IMR-90 (cell line): Measurements from ENCODE around the gene KLRF1. TPM values are rescaled to one million over a fixed set of nuclear protein-coding genes. Genes with fewer than 3 reads are reported as not detected.

Source experiments
- ATAC-seq: fragments of 200-7000 bp; cut with Tn5 transposase; 2 replicates; pipeline ENCODE4 v1.9.1; 2020; ENCODE audit warnings: low read depth, mild to moderate bottlenecking, moderate library complexity
- BruUV-seq: library from RNA; stranded (reverse); fragments of 400-500 nt; replicated peaks from 2 replicates; lab custom pipeline; 2021; lab: Mats Ljungman, UMichigan
- CTCF ChIA-PET: fragments of 300-600 bp; formaldehyde crosslinking; extraction: SDS; loops from one replicate; lab custom pipeline; 2021; ENCODE audit warnings: antibody characterized with exemption; lab: Yijun Ruan, JAX
- POLR2A ChIA-PET: fragments of 300-600 bp; sonication (Branson Sonifier 250); formaldehyde crosslinking; loops from one replicate; lab custom pipeline; 2022; ENCODE audit warnings: antibody characterized with exemption; ENCODE audit not compliant: unreplicated experiment; lab: Charles Lee
- DNase-seq: peaks from one replicate; pipeline ENCODE4 v3.0.0; 2013
- H2AFZ ChIP-seq: replicated peaks from 2 replicates; pipeline ENCODE3; 2013; ENCODE audit warnings: low read length, mild to moderate bottlenecking; ENCODE audit not compliant: poor library complexity
- H2AK5ac ChIP-seq: 2 replicates; pipeline ENCODE4 v1.6.1; 2013; ENCODE audit warnings: low read depth, low read length, inconsistent platforms
- H2AK9ac ChIP-seq: replicated peaks from 2 replicates; pipeline ENCODE3; 2013; ENCODE audit warnings: mild to moderate bottlenecking, low read depth, low read length, moderate library complexity; ENCODE audit not compliant: poor library complexity
- H2BK120ac ChIP-seq: 2 replicates; pipeline ENCODE4 v1.6.1; 2013; ENCODE audit warnings: low read depth, low read length, inconsistent platforms
- H2BK15ac ChIP-seq: 3 replicates; pipeline ENCODE4 v1.6.1; 2013; ENCODE audit warnings: low read depth, low read length, inconsistent platforms
- H2BK20ac ChIP-seq: 2 replicates; pipeline ENCODE4 v1.6.1; 2013; ENCODE audit warnings: low read depth, mild to moderate bottlenecking, inconsistent platforms, low read length, moderate library complexity
- H2BK5ac ChIP-seq: 2 replicates; pipeline ENCODE4 v1.6.1; 2013; ENCODE audit warnings: mild to moderate bottlenecking, low read depth, low read length, inconsistent platforms; ENCODE audit not compliant: poor library complexity, severe bottlenecking
- H3K14ac ChIP-seq: replicated peaks from 2 replicates; pipeline ENCODE4 v1.6.1; 2013; ENCODE audit warnings: low read depth, low read length, inconsistent platforms
- H3K18ac ChIP-seq: 2 replicates; pipeline ENCODE4 v1.6.1; 2013; ENCODE audit warnings: low read depth, low read length, control low read depth
- H3K23ac ChIP-seq: 2 replicates; pipeline ENCODE4 v1.6.1; 2013; ENCODE audit warnings: low read depth, low read length, inconsistent platforms
- H3K27ac ChIP-seq: 2 replicates; pipeline ENCODE4 v1.5.1; 2013; ENCODE audit warnings: mild to moderate bottlenecking, control low read depth, low read length; ENCODE audit not compliant: insufficient read depth
- H3K27me3 ChIP-seq: 2 replicates; pipeline ENCODE4 v1.6.1; 2013; ENCODE audit warnings: low read length; ENCODE audit not compliant: control insufficient read depth, insufficient read depth
- H3K36me3 ChIP-seq: 2 replicates; pipeline ENCODE4 v1.6.1; 2013; ENCODE audit warnings: low read length, mixed read lengths; ENCODE audit not compliant: control insufficient read depth, insufficient read depth
- H3K4ac ChIP-seq: 2 replicates; pipeline ENCODE4 v1.6.1; 2013; ENCODE audit warnings: low read depth, low read length, inconsistent platforms
- H3K4me1 ChIP-seq: 2 replicates; pipeline ENCODE4 v1.6.1; 2013; ENCODE audit warnings: low read length, mixed read lengths; ENCODE audit not compliant: control insufficient read depth, insufficient read depth
- H3K4me2 ChIP-seq: 2 replicates; pipeline ENCODE4 v1.6.1; 2013; ENCODE audit warnings: low read depth, mild to moderate bottlenecking, control low read depth, low read length, moderate library complexity
- H3K4me3 ChIP-seq: 2 replicates; pipeline ENCODE4 v1.5.1; 2013; ENCODE audit warnings: low read depth, mild to moderate bottlenecking, control low read depth, low read length, moderate library complexity; ENCODE audit not compliant: insufficient read depth
- H3K56ac ChIP-seq: 2 replicates; pipeline ENCODE4 v1.6.1; 2013; ENCODE audit warnings: low read length, inconsistent platforms; ENCODE audit not compliant: insufficient read depth; ENCODE audit errors: extremely low read depth
- H3K79me1 ChIP-seq, 2 experiments: 2 replicates each; pipeline ENCODE4 v1.6.1; 2013; ENCODE audit warnings: low read length in 2 of 2, inconsistent platforms in 1 of 2, low read depth in 1 of 2
- H3K9ac ChIP-seq: 2 replicates; pipeline ENCODE4 v1.6.1; 2013; ENCODE audit warnings: low read depth, low read length, control low read depth
- H3K9me1 ChIP-seq: 2 replicates; pipeline ENCODE4 v1.6.1; 2013; ENCODE audit warnings: low read length, inconsistent platforms; ENCODE audit not compliant: insufficient read depth
- H3K9me3 ChIP-seq: 2 replicates; pipeline ENCODE4 v1.6.1; 2013; ENCODE audit warnings: low read length; ENCODE audit not compliant: control insufficient read depth, insufficient read depth
- H4K20me1 ChIP-seq: 2 replicates; pipeline ENCODE4 v1.6.1; 2013; ENCODE audit warnings: low read length, inconsistent platforms; ENCODE audit not compliant: insufficient read depth
- H4K5ac ChIP-seq: 2 replicates; pipeline ENCODE4 v1.6.1; 2013; ENCODE audit warnings: mild to moderate bottlenecking, low read depth, low read length, control low read depth
- H4K8ac ChIP-seq, 2 experiments: 2 replicates each; pipeline ENCODE4 v1.6.1; 2013; ENCODE audit warnings: low read depth in 2 of 2, low read length in 2 of 2, control low read depth in 1 of 2, inconsistent platforms in 1 of 2
- H4K91ac ChIP-seq: 2 replicates; pipeline ENCODE4 v1.6.1; 2013; ENCODE audit warnings: low read depth, low read length, inconsistent platforms; ENCODE audit not compliant: insufficient read depth
- BHLHE40 ChIP-seq: fragments of 150-350 bp; IDR thresholded peaks from 2 replicates; pipeline ENCODE4 v1.6.1; 2016; ENCODE audit warnings: mild to moderate bottlenecking, low read depth, low read length
- CEBPB ChIP-seq: IDR thresholded peaks from 2 replicates; pipeline ENCODE4 v1.6.1; 2012; ENCODE audit warnings: low read depth, low read length, improper control_type of control experiment
- CHD1 ChIP-seq: IDR thresholded peaks from 2 replicates; pipeline ENCODE4 v1.6.1; 2012; ENCODE audit warnings: low read depth, low read length, improper control_type of control experiment
- FOS ChIP-seq: fragments of 150-350 bp; IDR thresholded peaks from 2 replicates; pipeline ENCODE4 v1.6.1; 2016; ENCODE audit warnings: low read depth, low read length
- MAFK ChIP-seq: IDR thresholded peaks from 2 replicates; pipeline ENCODE4 v1.6.1; 2012; ENCODE audit warnings: low read depth, low read length, improper control_type of control experiment
- MXI1 ChIP-seq: IDR thresholded peaks from 2 replicates; pipeline ENCODE4 v1.6.1; 2012; ENCODE audit warnings: low read depth, mild to moderate bottlenecking, low read length, moderate library complexity, borderline replicate concordance
- NFE2L2 ChIP-seq: fragments of 150-350 bp; IDR thresholded peaks from 2 replicates; pipeline ENCODE4 v1.6.1; 2016; ENCODE audit warnings: low read depth, mild to moderate bottlenecking, low read length
- POLR2A ChIP-seq: IDR thresholded peaks from 2 replicates; pipeline ENCODE4 v1.6.1; 2012; ENCODE audit warnings: mild to moderate bottlenecking, low read depth, low read length
- RAD21 ChIP-seq: IDR thresholded peaks from 2 replicates; pipeline ENCODE4 v1.6.1; 2012; ENCODE audit warnings: low read length, improper control_type of control experiment
- RCOR1 ChIP-seq: IDR thresholded peaks from 2 replicates; pipeline ENCODE4 v1.6.1; 2012; ENCODE audit warnings: mild to moderate bottlenecking, low read length, improper control_type of control experiment; ENCODE audit not compliant: insufficient replicate concordance
- RFX5 ChIP-seq: IDR thresholded peaks from 2 replicates; pipeline ENCODE4 v1.8.0; 2012; ENCODE audit warnings: low read depth, mild to moderate bottlenecking, low read length, moderate library complexity
- SMC3 ChIP-seq: fragments of 150-350 bp; IDR thresholded peaks from 2 replicates; pipeline ENCODE4 v1.6.1; 2016; ENCODE audit warnings: low read depth, mild to moderate bottlenecking, antibody characterized with exemption, low read length, moderate library complexity
- WGBS, 2 experiments: methylation state at CpG; one replicate each; pipeline versions ENCODE4 v1.1.5 to v1.1.7; 2013; ENCODE audit warnings: missing lambda C conversion rate in 2 of 2; ENCODE audit not compliant: insufficient read length in 1 of 2; ENCODE audit errors: extremely low coverage in 2 of 2; 5-methylcytosine and 5-hydroxymethylcytosine counted together
- dilution Hi-C: fragments of 300-500 bp; cut with HindIII; formaldehyde crosslinking; loops from one replicate; pipeline ENCODE4 v1.14.3; 2018; ENCODE audit warnings: low sequenced_read_pairs; ENCODE audit not compliant: unreplicated experiment
- in situ Hi-C: fragments of 300-500 bp; cut with MboI; formaldehyde crosslinking; loops from 3 replicates; pipeline ENCODE4 v1.14.3; 2019; ENCODE audit warnings: low sequenced_read_pairs, inconsistent platforms, mixed read lengths
- intact Hi-C: fragments of 100-400 bp; cut with micrococcal nuclease; formaldehyde crosslinking; loops from 2 replicates; pipeline ENCODE4 v1.10.0; 2022
- polyA plus RNA-seq, 3 experiments: library from polyadenylated mRNA; depleted of rRNA; stranded (reverse); fragments of >200 nt; gene quantifications; 2 replicates each; pipeline ENCODE4 v1.2.3, GENCODE V29; 2012; ENCODE audit warnings: low replicate concordance in 1 of 3
- total RNA-seq: library from RNA; depleted of rRNA; stranded (reverse); fragments of >200 nt; gene quantifications from 2 replicates; pipeline ENCODE4 v1.2.3, GENCODE V29; 2012
- TF ChIP-seq, protein P1 (sequence below): conservative IDR thresholded peaks from 2 replicates; pipeline ENCODE4 v1.5.1; 2012; ENCODE audit warnings: mild to moderate bottlenecking, low read depth, low read length, improper control_type of control experiment
- TF ChIP-seq, protein P2 (sequence below): fragments of 150-350 bp; IDR thresholded peaks from 2 replicates; pipeline ENCODE4 v1.6.1; 2017; ENCODE audit warnings: mild to moderate bottlenecking, antibody characterized with exemption, low read length, low read depth
- TF ChIP-seq, protein P3 (sequence below): fragments of 150-350 bp; IDR thresholded peaks from 2 replicates; pipeline ENCODE4 v1.6.1; 2016; ENCODE audit warnings: low read depth, mild to moderate bottlenecking, low read length, moderate library complexity, borderline replicate concordance

KLRF1 gene
- total and polyA plus RNA-seq, 2 of the 4 experiments (the other 2 are of a cell fraction) = not detected

DNA sequence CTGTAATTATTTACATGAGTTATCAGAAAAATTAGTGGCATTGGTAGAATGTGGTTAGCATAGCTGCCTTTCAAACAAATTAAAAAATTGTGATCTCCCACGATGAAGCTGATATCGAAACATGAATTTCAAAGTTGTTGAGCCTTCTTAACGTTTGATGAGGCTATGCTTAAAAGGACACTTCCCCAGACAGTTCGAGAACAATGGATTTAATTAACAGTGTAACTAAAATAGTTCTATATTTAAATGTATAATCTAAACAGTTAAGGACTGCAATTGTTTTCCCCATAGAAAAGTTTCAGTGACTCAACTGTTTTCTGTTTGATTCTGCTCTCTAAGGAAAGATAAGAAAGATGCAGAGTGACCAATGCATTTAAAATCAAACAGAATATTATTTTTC is 40.2 kb downstream of the KLRF1 start:
- dilution Hi-C loops (no loop called here), intact Hi-C loops (loop anchor here (5.0 kb wide), 1 partner anchor 345 kb away; the partner anchor contains the start of gene GABARAPL1), in situ Hi-C loops (no loop called here)
- Histone ChIP-seq H3K79me1 (no peaks in the 10 kb centered on the region), H2AK9ac (no peak overlapping the region), H3K27ac (no peak overlapping the region), H3K9me1 (no peaks in the 10 kb centered on the region), H3K4me2 (no peak overlapping the region), H3K36me3 (no peaks in the 10 kb centered on the region), H4K8ac (no peak overlapping the region), H2AK5ac (no peak overlapping the region), H4K91ac (no peak overlapping the region), H3K27me3 (no peaks in the 10 kb centered on the region), H4K20me1 (no peaks in the 10 kb centered on the region), H4K5ac (no peak overlapping the region), H2BK120ac (no peak overlapping the region), H2BK5ac (no peak overlapping the region), H3K56ac (no peak overlapping the region), H2AFZ (no peak overlapping the region), H3K18ac (no peak overlapping the region), H3K4me1 (peaks cover 2% of the 10 kb centered on the region; the same call in 1 of the 2 replicates), H3K4ac (no peak overlapping the region), H3K9ac (no peak overlapping the region), H3K4me3 (no peak overlapping the region), H3K14ac (no peak overlapping the region), H2BK20ac (no peak overlapping the region), H3K9me3 (no peaks in the 10 kb centered on the region), H3K23ac (no peak overlapping the region), H2BK15ac (no peak overlapping the region)
- DNase-seq (no peak), ATAC-seq (no peak)
- POLR2A ChIA-PET = no interaction called here
- BruUV-seq = no TSS peak
- CTCF ChIA-PET = interaction anchor here (1.1 kb wide), 1 partner anchor 52 kb away, joined by 3 read pairs; no protein-coding TSS in a partner anchor
- TF ChIP-seq NFE2L2 (no peak), MAFK (no peak), CEBPB (no peak), SMC3 (no peak), MXI1 (no peak), FOS (no peak), CHD1 (no peak), RCOR1 (no peak), RFX5 (no peak), POLR2A (no peak), RAD21 (no peak), BHLHE40 (no peak)
- TF ChIP-seq, protein P1, sequence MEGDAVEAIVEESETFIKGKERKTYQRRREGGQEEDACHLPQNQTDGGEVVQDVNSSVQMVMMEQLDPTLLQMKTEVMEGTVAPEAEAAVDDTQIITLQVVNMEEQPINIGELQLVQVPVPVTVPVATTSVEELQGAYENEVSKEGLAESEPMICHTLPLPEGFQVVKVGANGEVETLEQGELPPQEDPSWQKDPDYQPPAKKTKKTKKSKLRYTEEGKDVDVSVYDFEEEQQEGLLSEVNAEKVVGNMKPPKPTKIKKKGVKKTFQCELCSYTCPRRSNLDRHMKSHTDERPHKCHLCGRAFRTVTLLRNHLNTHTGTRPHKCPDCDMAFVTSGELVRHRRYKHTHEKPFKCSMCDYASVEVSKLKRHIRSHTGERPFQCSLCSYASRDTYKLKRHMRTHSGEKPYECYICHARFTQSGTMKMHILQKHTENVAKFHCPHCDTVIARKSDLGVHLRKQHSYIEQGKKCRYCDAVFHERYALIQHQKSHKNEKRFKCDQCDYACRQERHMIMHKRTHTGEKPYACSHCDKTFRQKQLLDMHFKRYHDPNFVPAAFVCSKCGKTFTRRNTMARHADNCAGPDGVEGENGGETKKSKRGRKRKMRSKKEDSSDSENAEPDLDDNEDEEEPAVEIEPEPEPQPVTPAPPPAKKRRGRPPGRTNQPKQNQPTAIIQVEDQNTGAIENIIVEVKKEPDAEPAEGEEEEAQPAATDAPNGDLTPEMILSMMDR = no peak
- TF ChIP-seq, protein P2, sequence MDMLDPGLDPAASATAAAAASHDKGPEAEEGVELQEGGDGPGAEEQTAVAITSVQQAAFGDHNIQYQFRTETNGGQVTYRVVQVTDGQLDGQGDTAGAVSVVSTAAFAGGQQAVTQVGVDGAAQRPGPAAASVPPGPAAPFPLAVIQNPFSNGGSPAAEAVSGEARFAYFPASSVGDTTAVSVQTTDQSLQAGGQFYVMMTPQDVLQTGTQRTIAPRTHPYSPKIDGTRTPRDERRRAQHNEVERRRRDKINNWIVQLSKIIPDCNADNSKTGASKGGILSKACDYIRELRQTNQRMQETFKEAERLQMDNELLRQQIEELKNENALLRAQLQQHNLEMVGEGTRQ = no peak
- TF ChIP-seq, protein P3, sequence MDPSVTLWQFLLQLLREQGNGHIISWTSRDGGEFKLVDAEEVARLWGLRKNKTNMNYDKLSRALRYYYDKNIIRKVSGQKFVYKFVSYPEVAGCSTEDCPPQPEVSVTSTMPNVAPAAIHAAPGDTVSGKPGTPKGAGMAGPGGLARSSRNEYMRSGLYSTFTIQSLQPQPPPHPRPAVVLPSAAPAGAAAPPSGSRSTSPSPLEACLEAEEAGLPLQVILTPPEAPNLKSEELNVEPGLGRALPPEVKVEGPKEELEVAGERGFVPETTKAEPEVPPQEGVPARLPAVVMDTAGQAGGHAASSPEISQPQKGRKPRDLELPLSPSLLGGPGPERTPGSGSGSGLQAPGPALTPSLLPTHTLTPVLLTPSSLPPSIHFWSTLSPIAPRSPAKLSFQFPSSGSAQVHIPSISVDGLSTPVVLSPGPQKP = no peak
- no CpG with 5 or more reads among the region's 4 CpGs for WGBS, 2 experiments
